SKM-1 treated with dmso at 0.1 percent for 144 hours (cell line): ENCODE measurements around the gene PBXIP1.

ENCODE experiments used
- DNase-seq: peaks from one replicate; lab custom pipeline; 2025; ENCODE audit not compliant: unreplicated experiment; lab: John Stamatoyannopoulos, UW

The PBXIP1 gene

DNA sequence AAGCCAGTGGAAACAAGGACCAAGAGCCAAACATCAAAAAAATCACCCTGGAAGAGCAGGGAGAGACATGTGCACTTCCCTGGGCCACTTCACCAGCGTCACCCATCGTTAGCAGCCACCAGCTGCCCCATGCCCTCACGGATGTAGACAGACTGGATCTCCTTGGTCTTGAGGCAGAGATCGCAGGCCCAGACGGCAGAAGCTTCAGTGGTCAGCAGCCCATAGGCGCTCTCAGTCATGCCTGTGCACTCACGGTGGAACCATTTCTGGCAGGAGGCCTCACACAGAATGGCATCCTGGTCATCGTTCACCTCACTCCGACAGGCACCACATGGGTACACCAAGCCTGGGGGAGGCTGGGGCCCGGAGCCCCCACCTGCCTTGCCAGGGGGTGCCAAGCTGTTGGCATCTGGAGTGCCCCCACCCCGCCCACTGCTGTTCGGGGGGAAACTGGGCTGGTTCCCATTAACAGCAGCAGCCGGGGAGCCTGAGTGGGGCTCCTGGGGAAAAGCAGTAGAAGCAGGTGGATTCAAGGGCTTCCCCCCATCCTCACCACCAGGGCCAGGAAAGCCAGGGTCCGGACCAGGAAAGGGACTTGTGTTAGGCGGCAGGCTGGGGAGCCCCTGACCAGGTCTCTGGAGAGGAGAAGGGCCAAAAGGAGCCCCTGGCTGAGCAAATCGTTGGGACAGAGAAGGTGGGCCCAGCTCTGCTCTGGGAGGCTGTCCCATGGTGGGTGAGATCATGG, 3.0 kb upstream of the PBXIP1 start:
- no peak for DNase-seq

- no peak for DNase-seq
Measured at GRCh38 chr1:154958036-154958435, 2.1 kb upstream of the PBXIP1 start.

GRCh38 chr1:154957091-154957657, 1.3 kb upstream of the PBXIP1 start:
- no peak for DNase-seq

DNA sequence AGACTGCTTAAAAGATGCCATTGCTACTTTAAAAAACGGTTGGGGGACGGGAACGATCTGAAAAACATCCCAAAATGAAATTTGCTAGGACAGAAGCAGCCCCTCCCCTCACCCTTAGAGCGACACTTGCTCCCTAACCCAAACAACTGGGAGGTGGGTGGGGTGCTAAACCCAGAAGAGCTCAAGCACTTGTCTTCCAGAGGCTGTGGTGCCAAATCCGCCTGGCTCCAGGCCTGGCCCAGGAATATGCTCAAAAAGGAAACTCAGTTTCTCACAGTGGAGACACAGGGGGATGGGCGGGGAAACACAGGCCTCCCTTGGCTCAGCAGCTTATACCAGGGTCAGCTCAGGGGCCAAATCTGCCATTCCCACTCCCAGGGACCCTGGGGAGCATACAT, 644 bp upstream of the PBXIP1 start:
- DNase-seq = no peak

DNA sequence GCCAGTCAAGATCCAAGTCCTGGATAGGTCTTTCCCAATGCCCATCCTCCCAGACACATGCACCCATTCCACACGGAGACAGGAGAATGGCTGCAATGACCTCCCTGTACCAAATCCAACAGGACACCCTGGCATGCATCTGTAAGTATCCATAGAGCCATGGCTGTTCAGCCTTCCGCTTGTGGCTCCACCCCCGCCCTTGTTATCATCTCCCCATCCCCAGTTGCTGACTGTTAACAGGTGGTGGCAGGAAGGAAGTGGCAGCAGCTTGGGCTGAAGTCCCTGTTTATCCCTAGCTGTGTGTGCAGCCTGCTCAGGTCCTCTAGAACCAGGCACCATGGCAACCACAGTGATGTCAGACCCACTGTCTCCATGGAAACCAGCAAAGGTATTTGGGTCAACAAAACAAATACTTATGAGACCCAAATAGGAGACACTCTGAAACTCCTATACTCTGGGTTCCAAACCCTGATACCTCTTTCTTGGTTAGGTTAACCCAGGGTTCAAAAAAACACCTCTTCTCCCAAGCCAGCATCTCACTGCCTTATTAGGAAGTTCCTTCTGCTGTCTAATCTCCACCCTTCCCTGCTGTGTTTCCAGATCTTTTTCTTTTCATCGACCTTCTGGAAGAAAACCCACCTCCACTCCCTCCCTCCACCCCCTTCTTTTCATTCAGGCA, 721 bp downstream of the PBXIP1 start:
- DNase-seq = no peak

GRCh38 chr1:154954541-154954940, 1.4 kb downstream of the PBXIP1 start:
- no peak for DNase-seq

DNA sequence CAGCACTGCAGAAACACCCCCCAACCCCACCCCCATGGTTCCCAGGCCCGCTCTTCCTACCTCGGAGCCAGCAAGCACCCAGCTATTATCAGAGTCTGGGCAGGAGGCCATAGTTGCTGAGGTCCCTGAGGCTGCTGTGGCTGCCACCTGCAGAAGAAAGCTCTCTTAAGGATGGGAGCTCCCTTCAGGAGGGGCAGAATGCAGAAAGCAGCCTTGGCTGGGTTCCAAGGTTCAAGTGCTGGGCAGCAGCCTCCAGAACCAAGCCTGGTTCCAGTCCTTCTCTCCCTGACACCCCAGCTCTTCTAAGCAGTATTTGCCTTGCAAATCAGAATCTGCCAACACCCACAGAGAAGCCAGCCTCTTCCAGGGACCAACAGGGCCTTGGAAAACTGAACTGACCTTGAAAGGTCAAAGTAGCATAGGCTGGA, 2.3 kb downstream of the PBXIP1 start:
- DNase-seq = no peak

DNA sequence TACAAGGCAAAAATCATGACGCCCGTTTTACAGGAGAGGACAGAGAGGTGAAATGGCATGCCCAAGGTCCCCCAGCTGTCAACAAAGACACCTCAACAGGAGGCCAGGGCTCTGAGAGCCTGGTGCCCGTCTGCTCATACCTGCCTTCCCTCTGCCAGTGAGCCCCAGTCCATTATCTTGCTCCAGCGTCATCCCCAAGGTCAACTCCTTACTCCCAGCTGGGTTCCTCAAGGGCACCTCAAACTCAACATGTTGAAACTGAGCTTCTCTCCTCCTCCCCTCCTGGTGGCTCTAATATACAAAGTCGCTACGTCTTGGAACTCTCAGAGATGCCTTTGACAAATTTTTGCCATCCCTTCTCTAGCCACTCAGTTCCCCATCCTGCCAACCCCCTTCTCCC, 3.2 kb downstream of the PBXIP1 start:
- no peak for DNase-seq

DNA sequence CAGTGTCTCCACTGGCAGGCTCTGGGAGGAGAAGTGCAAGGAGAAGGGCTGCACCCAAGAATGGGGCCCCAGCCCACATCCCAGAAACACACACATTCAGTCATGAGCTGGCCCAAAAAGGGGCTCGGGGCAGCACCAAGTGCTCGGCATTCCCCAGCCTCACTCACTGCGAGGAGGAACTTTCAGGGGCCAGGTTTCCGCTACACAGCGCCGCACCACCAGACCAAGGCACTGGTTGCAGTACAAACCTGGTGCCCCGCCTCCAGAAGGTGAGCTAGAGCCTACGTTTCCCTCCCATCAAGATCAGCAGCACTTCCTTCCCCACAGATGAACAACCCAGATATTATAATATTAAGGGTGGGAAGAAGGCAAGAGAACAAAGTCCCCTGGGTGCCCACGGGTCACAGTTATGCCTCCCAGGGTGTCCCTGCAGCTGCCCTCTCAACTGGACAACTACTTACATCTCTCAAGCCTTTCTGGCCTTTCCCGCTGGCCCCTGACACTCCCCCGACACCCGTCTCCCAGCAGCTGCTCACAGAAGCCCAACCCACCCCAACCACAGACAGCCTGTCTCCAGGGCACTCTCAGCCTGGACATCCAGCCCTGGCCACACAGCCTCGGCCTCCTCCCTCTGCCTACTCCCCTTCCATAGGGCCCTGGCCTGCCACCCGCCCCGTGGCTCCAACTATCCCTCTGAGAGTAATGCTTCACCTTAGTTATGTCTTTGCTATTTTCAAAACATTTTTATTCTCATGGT, 3.8 kb downstream of the PBXIP1 start:
- no peak for DNase-seq

DNA sequence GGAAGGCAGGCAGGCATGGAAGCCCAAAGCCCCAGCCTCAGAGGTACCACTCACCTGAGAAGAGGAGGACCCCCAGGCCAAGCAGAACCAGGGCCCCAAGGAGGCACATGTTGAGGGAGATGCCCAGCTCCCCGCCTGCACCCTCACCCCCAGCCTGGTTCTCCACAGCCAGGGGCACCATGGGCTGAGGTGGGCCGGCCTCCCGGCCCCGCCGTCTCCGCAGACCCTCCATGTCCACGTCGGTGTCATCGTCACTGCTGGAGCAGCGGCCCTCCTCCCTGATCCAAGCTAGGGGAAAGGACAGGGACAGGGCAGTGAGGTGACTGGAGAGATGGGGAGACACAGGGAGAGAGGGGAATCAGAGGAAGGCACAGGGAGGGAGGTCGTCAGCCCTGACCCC, 7.8 kb downstream of the PBXIP1 start:
- DNase-seq = no peak

DNA sequence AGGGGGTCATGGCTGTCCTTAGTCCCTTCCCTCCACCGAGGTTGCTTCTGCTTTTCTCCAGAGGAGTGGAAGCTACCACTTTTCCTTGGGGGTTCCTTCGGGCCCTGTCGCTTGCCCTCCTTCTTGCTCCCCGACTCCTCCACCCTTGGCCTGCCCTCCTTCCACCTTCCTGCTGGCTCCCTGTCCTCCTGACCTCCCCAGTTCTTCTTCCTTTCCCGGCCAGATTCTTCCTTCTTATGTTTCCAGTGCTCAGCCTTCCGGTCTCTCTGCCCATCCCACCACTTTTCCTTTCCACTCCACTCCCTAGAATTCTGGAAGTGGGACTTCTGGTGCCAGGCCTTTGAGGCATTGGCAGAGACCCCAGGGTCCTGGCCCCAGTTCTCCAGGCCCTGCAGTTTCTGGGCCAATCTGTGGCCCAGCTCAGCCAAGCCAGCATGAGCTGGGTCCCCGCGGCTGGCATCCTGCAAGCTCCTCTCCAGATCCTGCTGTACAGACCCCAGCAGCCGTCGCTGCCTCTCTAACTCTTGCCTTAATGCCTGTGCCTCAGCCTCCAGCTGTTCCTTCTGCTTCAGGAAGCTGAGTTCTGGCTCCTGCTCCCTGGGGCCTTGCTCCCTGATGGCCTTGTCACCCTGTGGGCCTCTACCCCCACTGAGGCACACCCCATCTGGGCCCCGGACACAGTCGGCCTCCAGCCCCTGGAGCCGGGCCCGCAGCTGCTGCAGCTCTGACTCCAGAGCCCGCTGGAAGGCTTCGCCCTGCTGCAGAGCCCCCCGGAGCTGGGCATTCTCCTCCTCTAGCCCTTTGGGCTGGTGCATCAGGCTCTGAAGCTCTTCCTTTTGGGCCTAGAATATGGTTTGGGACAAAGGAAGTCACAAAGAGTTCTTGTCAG, 9.7 kb downstream of the PBXIP1 start:
- no peak for DNase-seq

DNA sequence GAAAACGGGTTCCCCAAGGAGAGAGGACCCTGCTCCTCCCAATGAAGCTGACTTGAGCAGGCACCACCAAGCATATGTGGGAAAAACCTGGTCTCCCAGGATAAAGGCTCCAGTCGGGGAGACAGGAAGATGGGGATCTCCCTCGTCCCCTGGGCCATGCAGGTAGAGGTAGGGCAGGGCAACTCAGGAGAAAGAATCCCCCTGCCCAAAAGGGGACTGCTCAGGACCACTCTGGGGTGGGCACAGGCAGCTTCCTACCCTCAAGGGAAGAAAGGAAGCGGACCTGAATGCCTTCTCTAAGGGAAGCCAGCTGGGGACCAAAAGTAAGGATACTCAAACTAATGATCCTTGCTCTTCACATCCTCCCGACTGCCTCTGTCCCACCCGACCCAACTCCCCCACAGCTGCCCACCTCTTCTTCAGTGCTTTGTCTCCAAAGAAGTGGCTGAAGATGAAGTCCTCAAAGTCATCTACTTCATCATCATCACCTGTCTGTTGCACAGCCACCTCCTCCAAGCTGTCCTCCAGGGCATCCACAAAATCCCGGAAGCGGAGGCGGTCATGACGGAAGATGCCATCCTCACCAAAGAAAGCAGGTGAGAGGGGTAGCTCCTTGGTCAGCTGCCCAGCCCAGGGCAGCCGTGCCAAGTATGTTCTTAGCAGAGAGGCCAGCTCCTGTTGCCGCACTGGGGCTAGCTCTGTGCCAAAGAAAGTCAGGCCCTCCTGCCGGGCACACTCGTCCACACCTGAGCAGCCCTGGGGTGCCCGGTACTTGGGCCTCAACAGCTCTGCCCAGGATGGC, 10.5 kb downstream of the PBXIP1 start:
- no peak for DNase-seq

- DNase-seq = no peak
Measured at GRCh38 chr1:154944401-154945159, 11.3 kb downstream of the PBXIP1 start.

DNA sequence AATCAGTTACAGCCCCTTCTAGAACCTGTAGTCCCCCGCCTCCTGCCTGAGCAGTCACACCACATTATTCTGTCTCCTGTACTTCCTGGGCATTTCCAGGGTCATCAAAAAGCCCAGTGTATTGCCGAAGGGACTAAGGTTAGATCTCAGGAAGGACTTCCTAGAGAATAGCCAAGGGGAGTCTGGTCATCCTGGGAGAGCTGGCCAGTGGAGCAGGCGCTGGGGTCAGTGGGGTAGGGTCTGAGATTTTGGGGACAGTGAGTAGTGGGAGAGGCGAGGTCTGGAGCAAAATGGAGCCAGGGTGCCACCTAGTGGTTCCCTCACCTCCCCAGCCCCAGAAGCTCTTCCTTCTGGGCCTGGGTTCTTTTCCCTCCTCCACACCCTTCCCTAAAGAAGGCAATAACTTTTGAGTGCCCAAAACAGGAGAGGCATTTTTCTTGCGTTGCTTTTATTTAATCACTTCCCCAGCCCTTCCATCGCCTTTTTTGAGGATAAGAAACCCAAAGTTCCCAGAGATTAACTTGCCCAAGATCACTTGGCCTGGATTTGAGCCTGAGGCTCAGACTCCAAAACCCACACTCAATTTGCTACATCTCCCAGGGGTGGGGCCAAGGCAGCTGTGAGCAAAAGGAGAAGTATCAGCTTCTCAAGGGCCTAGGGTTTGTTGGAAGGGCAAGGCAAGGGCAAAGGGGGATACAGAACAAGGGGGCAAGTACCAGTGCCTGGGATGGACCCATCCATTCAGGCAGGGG, 12.1 kb downstream of the PBXIP1 start:
- DNase-seq = peak; percentile 83

- DNase-seq = no peak
Measured at GRCh38 chr1:154941333-154942013, 14.4 kb downstream of the PBXIP1 start.

DNA sequence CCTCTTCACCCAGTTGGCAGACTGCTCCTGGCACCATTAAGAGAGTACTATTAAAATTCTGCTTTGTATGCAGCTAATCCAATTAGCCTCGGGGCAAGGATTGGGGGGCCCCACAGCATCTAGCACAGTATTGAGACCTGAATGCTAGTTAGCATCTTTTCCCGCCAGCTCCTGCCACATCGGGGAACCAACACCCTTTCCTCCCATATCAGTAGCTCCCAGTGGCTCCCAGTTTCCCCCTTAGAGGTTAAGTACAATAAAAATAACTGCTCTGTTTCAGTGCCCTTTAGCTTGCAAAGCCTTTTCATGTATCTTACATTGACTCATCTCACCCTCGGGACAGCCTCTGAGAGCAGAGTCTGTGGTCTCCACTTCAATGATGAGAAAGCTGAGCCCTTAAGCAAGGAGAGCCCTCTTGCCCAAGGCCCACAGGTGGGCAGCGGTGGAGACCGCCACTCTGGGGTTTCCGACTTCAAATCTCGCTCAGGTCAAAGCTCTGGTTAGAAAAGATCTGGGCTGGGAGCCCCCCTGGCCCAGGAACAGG, 15.2 kb downstream of the PBXIP1 start:
- no peak for DNase-seq

DNA sequence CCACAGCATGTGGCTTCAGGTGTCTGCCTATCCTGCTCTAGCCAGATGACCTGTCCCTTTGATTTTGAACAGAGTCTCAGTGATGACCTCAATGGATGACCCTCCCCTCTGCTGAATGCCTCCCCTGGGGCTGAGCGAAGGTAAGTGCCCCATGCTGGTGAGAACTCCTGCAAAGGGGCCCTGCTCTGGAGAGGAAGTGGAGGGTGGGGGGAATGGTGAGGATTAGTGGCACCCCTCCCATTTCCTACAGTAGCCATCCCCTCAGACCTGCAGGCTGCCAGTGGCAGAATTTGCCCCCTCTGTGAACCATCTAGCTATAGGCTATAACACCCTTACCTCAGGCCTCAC, 15.7 kb downstream of the PBXIP1 start:
- no peak for DNase-seq
